ENCODE data around the gene MCM10. TPM values are rescaled to one million over a fixed set of nuclear protein-coding genes. Genes with fewer than 3 reads are reported as not detected.

Gene MCM10
- total and polyA plus RNA-seq, 2 experiments from 2014 or later, result 3.1 to 3.6 TPM

GRCh38 chr10:13219685-13220670, 58.6 kb downstream of the MCM10 start:
- Histone ChIP-seq H3K79me2 (no peaks in the 10 kb centered on the region), H2AFZ (no peak overlapping the region), H3K9me3 (ENCODE audit: low read depth) (no peaks in the 10 kb centered on the region), H3K4me1 (ENCODE audit: insufficient read depth) (no peaks in the 10 kb centered on the region), H3K36me3 (replicated peaks; ENCODE audit: insufficient read depth, low read depth) (no peaks in the 10 kb centered on the region), H4K20me1 (ENCODE audit: insufficient read depth, poor library complexity, severe bottlenecking) (no peaks in the 10 kb centered on the region), H3K4me2 (no peak overlapping the region), H3K27ac (no peak overlapping the region), H3K4me3 (no peak overlapping the region), H3K9me2 (replicated peaks; ENCODE audit: insufficient read depth) (no peaks in the 10 kb centered on the region), H3K27me3 (no peaks in the 10 kb centered on the region)
- 63% methylated on average over 12 of the region's 12 CpGs for WGBS (ENCODE audit: low lambda C conversion rate, missing lambda C conversion rate)
- no peak for TF ChIP-seq EZH2phosphoT487 (IDR thresholded peaks at IDR 0.05; ENCODE audit: low read depth, severe bottlenecking, unreplicated experiment)
- TF ChIP-seq CTCF (IDR thresholded peaks at IDR 0.05; ENCODE audit: poor library complexity), result peak; percentile 13
- DNase-seq (ENCODE audit: low spot score), result peak; percentile 32

- WGBS (ENCODE audit: low lambda C conversion rate, missing lambda C conversion rate), result 93% methylated on average over 8 of the region's 8 CpGs
- no peak for TF ChIP-seq EZH2 (IDR thresholded peaks at IDR 0.05; ENCODE audit: borderline replicate concordance)
- no peak for TF ChIP-seq EZH2phosphoT487 (IDR thresholded peaks at IDR 0.05; ENCODE audit: low read depth, severe bottlenecking, unreplicated experiment)
- no peak for TF ChIP-seq CTCF (IDR thresholded peaks at IDR 0.05; ENCODE audit: poor library complexity)
- Histone ChIP-seq H3K79me2 (no peaks in the 10 kb centered on the region), H3K4me2 (no peak overlapping the region), H3K9me2 (replicated peaks; ENCODE audit: insufficient read depth) (no peaks in the 10 kb centered on the region), H4K20me1 (ENCODE audit: insufficient read depth, poor library complexity, severe bottlenecking) (no peaks in the 10 kb centered on the region), H3K27me3 (no peaks in the 10 kb centered on the region), H2AFZ (no peak overlapping the region), H3K36me3 (replicated peaks; ENCODE audit: insufficient read depth, low read depth) (no peaks in the 10 kb centered on the region), H3K4me3 (no peak overlapping the region), H3K9me3 (ENCODE audit: low read depth) (no peaks in the 10 kb centered on the region), H3K27ac (no peak overlapping the region), H3K4me1 (ENCODE audit: insufficient read depth) (no peaks in the 10 kb centered on the region)
- no peak for DNase-seq (ENCODE audit: low spot score)
Measured at GRCh38 chr10:13221572-13221971, 60.2 kb downstream of the MCM10 start.

- no peaks in the 10 kb centered on the region for H3K9me3 ChIP-seq (ENCODE audit: low read depth)
- H3K27ac ChIP-seq, result no peak overlapping the region
- H4K20me1 ChIP-seq (ENCODE audit: insufficient read depth, poor library complexity, severe bottlenecking), result no peaks in the 10 kb centered on the region
- no peak for TF ChIP-seq CTCF (IDR thresholded peaks at IDR 0.05; ENCODE audit: poor library complexity)
- TF ChIP-seq EZH2phosphoT487 (IDR thresholded peaks at IDR 0.05; ENCODE audit: low read depth, severe bottlenecking, unreplicated experiment), result no peak
- TF ChIP-seq EZH2 (IDR thresholded peaks at IDR 0.05; ENCODE audit: borderline replicate concordance), result no peak
- no peak overlapping the region for H2AFZ ChIP-seq
- WGBS (ENCODE audit: low lambda C conversion rate, missing lambda C conversion rate), result 92% methylated on average over 6 of the region's 6 CpGs
- H3K79me2 ChIP-seq, result no peaks in the 10 kb centered on the region
- no peaks in the 10 kb centered on the region for H3K9me2 ChIP-seq (replicated peaks; ENCODE audit: insufficient read depth)
- no peaks in the 10 kb centered on the region for H3K4me1 ChIP-seq (ENCODE audit: insufficient read depth)
- H3K4me3 ChIP-seq, result no peak overlapping the region
- no peaks in the 10 kb centered on the region for H3K27me3 ChIP-seq
- H3K4me2 ChIP-seq, result no peak overlapping the region
- H3K36me3 ChIP-seq (replicated peaks; ENCODE audit: insufficient read depth, low read depth), result no peaks in the 10 kb centered on the region
- no peak for DNase-seq (ENCODE audit: low spot score)
Measured at GRCh38 chr10:13222151-13222550, 60.8 kb downstream of the MCM10 start.
